ENCODE data around the gene RASSF5.

RASSF5 gene

GRCh38 chr1:206498685-206499084, 8.6 kb upstream of the RASSF5 start:
- no peak for DNase-seq

- DNase-seq: no peak
These were observed 7.3 kb upstream of the RASSF5 start for GRCh38 chr1:206500046-206500445.

- DNase-seq: no peak
These were observed 5.5 kb upstream of the RASSF5 start for GRCh38 chr1:206501881-206502280.

- DNase-seq: no peak
These were observed 4.9 kb upstream of the RASSF5 start for GRCh38 chr1:206502403-206502802.

- DNase-seq: no peak
These were observed 4.5 kb upstream of the RASSF5 start for GRCh38 chr1:206502812-206503211.

GRCh38 chr1:206503591-206504362, 3.6 kb upstream of the RASSF5 start:
- peak; percentile 65 for DNase-seq

- DNase-seq: no peak
These were observed 3.0 kb upstream of the RASSF5 start for GRCh38 chr1:206504363-206504713.

GRCh38 chr1:206505702-206506355, 1.5 kb upstream of the RASSF5 start:
- DNase-seq: no peak

- DNase-seq: peak; percentile 35
These were observed 687 bp upstream of the RASSF5 start for GRCh38 chr1:206506405-206507283.

GRCh38 chr1:206508130-206508889, 979 bp downstream of the RASSF5 start:
- DNase-seq: no peak

GRCh38 chr1:206508956-206509355, 1.6 kb downstream of the RASSF5 start:
- DNase-seq: no peak

GRCh38 chr1:206509612-206510257, 2.4 kb downstream of the RASSF5 start:
- no peak for DNase-seq

- DNase-seq: no peak
These were observed 3.0 kb downstream of the RASSF5 start for GRCh38 chr1:206510371-206510770.

- DNase-seq: no peak
These were observed 4.2 kb downstream of the RASSF5 start for GRCh38 chr1:206511362-206512057.

GRCh38 chr1:206512058-206512850, 4.9 kb downstream of the RASSF5 start:
- no peak for DNase-seq

GRCh38 chr1:206512851-206513180, 5.5 kb downstream of the RASSF5 start:
- DNase-seq: no peak

GRCh38 chr1:206513312-206514111, 6.2 kb downstream of the RASSF5 start:
- no peak for DNase-seq

GRCh38 chr1:206514813-206515387, 7.6 kb downstream of the RASSF5 start:
- DNase-seq: no peak

- DNase-seq: no peak
These were observed 9.3 kb downstream of the RASSF5 start for GRCh38 chr1:206516728-206516990.

GRCh38 chr1:206517784-206518183, 10.5 kb downstream of the RASSF5 start:
- DNase-seq: no peak

All from activated naive CD4-positive, alpha-beta T cell treated with Interleukin-2 at 50 U/mL for 16 hours (primary cell).